ENCODE data around the gene NUF2. TPM values are rescaled to one million over a fixed set of nuclear protein-coding genes. Genes with fewer than 3 reads are reported as not detected.
A peak's percentile ranks its signal among the peaks of the same experiment; 100 is the strongest.
"Not testable (repeated sequence)": the region's sequence is repeated elsewhere in the genome, so short reads cannot be mapped to it uniquely, and the experiment has no call there.

Gene NUF2
- 1.3 TPM for total RNA-seq

GRCh38 chr1:163321311-163322305, at the start of gene NUF2:
Gene NUF2, plus strand, starts transcription at chr1:163321954. Its CDS starts 4,098 bp downstream, at chr1:163326052.
- peak; percentile 98 for DNase-seq (ENCODE audit: low spot score)

GRCh38 chr1:163273766-163274441, 47.9 kb upstream of the NUF2 start:
- no peak for DNase-seq (ENCODE audit: low spot score)

GRCh38 chr1:163275222-163275621, 46.5 kb upstream of the NUF2 start:
- no peak for DNase-seq (ENCODE audit: low spot score)

GRCh38 chr1:163278602-163279001, 43.2 kb upstream of the NUF2 start:
- DNase-seq (ENCODE audit: low spot score): no peak

GRCh38 chr1:163284867-163285266, 36.9 kb upstream of the NUF2 start:
- not testable (repeated sequence) for DNase-seq (ENCODE audit: low spot score)

- DNase-seq (ENCODE audit: low spot score): no peak
Observed at GRCh38 chr1:163290025-163290640, 31.6 kb upstream of the NUF2 start.

- no peak for DNase-seq (ENCODE audit: low spot score)
Observed at GRCh38 chr1:163291461-163291860, 30.3 kb upstream of the NUF2 start.

- not testable (repeated sequence) for DNase-seq (ENCODE audit: low spot score)
Observed at GRCh38 chr1:163292153-163292552, 29.6 kb upstream of the NUF2 start.

GRCh38 chr1:163293497-163293896, 28.3 kb upstream of the NUF2 start:
- DNase-seq (ENCODE audit: low spot score): not testable (repeated sequence)

GRCh38 chr1:163295949-163296348, 25.8 kb upstream of the NUF2 start:
- DNase-seq (ENCODE audit: low spot score): no peak

- DNase-seq (ENCODE audit: low spot score): no peak
Observed at GRCh38 chr1:163296504-163297263, 25.1 kb upstream of the NUF2 start.

GRCh38 chr1:163298365-163298764, 23.4 kb upstream of the NUF2 start:
- DNase-seq (ENCODE audit: low spot score): no peak

- no peak for DNase-seq (ENCODE audit: low spot score)
Observed at GRCh38 chr1:163300568-163300967, 21.2 kb upstream of the NUF2 start.

GRCh38 chr1:163303561-163303960, 18.2 kb upstream of the NUF2 start:
- no peak for DNase-seq (ENCODE audit: low spot score)

- no peak for DNase-seq (ENCODE audit: low spot score)
Observed at GRCh38 chr1:163305441-163305840, 16.3 kb upstream of the NUF2 start.

GRCh38 chr1:163307479-163308171, 14.1 kb upstream of the NUF2 start:
- DNase-seq (ENCODE audit: low spot score): no peak

- no peak for DNase-seq (ENCODE audit: low spot score)
Observed at GRCh38 chr1:163308811-163309210, 12.9 kb upstream of the NUF2 start.

- no peak for DNase-seq (ENCODE audit: low spot score)
Observed at GRCh38 chr1:163315773-163316374, 5.9 kb upstream of the NUF2 start.

- no peak for DNase-seq (ENCODE audit: low spot score)
Observed at GRCh38 chr1:163320891-163321290, 863 bp upstream of the NUF2 start.

- DNase-seq (ENCODE audit: low spot score): not testable (repeated sequence)
Observed at GRCh38 chr1:163323339-163323738, 1.6 kb downstream of the NUF2 start.

GRCh38 chr1:163331116-163331515, 9.4 kb downstream of the NUF2 start:
- no peak for DNase-seq (ENCODE audit: low spot score)
